ENCODE data around the gene EID1. TPM values are rescaled to one million over a fixed set of nuclear protein-coding genes. Genes with fewer than 3 reads are reported as not detected.

EID1 gene
- total RNA-seq, 1 experiment from 2014 or later = 104 TPM

DNA sequence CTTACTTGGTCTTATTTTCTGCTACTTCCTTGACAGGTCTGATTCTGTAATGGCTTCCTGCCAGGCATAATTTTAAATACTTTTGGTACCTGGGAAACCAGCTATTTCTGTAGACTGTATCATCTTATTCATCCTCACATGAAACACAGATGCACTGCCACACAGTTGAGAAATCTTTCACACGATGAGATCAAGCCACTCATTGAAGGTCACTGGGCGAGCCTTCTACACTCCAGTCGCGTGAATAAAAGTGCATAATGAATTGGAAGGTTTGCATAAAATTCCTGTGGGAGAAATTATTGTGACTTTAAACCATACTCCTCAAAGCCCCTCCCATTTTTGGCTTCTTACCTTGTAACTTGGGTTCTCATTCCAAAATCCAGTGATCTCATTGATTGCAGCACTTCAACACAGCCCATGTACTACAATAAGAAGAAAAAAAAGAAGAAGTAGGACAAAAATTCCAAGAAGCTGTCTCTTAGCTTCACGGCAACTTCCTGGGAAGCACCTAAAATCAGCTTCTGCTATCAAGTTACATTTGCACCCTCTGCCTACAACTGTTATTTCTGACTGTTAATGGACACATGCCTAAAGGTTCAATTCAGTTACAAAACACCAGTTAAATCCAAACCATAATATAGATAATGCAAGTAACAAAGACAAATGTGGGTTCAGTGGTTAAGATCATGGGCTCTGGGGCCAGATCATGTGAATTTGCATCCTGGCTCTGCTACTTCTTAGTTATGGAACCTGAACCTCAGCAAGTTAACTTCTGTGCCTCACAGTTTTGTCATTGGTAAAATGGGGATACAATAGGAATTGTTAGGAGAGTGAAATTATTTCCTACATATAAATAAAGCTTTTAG, 46.8 kb downstream of the EID1 start:
- ChIA-PET POLR2A (no interaction called here), CTCF (interaction anchor here (1.0 to 1.2 kb wide), 3 partner anchors 11 to 69 kb away, joined by 3 to 5 read pairs (median 3); no protein-coding TSS in a partner anchor)
- H3K4me1 Mint-ChIP-seq = peaks cover 2% of the 10 kb centered on the region; the same call in 1 of the 2 replicates
- H3K27me3 Mint-ChIP-seq (ENCODE audit: low read depth) = no peaks in the 10 kb centered on the region
- H3K27ac Mint-ChIP-seq = no peak overlapping the region
- H3K36me3 Mint-ChIP-seq = no peaks in the 10 kb centered on the region
- no peaks in the 10 kb centered on the region for H3K9me3 Mint-ChIP-seq
- ATAC-seq (no peak), DNase-seq (ENCODE audit: low spot score) (no peak)
- H3K4me3 Mint-ChIP-seq = no peak overlapping the region
- TF ChIP-seq ZNF232 (CRISPR knock-in tag; IDR thresholded peaks at IDR 0.05) (no peak), OVOL2 (CRISPR knock-in tag; IDR thresholded peaks at IDR 0.05; ENCODE audit: borderline replicate concordance) (no peak), ESRRA (CRISPR knock-in tag; IDR thresholded peaks at IDR 0.05; ENCODE audit: borderline replicate concordance) (no peak)

DNA sequence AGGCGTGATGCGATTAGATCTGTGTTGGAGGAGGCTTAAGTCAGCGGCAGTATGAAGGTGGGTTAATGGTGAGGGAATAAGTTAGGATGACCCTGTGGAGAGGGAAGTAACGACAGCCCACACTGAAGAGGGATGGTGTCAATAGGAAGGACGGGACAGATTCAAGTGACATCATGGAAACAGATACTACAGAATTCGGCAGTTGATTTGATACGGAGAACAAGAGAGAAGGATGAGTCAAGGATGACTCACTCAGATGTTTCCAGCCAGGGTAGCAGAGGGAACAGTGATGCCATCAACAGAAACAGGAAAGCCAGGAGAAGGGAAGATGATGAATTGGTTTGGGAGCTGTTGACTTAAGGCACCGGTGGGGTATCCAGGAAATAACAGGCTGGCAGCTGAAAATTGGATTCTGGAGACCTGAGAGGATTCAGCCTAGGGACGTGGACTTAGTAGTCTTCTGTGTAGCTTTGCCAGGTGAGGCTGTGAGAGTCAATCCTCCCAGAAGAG, 47.8 kb downstream of the EID1 start:
- no peak for TF ChIP-seq FOXK1 (CRISPR knock-in tag; IDR thresholded peaks at IDR 0.05)
- TF ChIP-seq, protein P1, sequence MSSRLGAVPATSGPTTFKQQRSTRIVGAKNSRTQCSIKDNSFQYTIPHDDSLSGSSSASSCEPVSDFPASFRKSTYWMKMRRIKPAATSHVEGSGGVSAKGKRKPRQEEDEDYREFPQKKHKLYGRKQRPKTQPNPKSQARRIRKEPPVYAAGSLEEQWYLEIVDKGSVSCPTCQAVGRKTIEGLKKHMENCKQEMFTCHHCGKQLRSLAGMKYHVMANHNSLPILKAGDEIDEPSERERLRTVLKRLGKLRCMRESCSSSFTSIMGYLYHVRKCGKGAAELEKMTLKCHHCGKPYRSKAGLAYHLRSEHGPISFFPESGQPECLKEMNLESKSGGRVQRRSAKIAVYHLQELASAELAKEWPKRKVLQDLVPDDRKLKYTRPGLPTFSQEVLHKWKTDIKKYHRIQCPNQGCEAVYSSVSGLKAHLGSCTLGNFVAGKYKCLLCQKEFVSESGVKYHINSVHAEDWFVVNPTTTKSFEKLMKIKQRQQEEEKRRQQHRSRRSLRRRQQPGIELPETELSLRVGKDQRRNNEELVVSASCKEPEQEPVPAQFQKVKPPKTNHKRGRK (CRISPR knock-in tag; IDR thresholded peaks at IDR 0.05; ENCODE audit: borderline replicate concordance) = no peak
- TF ChIP-seq ELF4 (CRISPR knock-in tag; IDR thresholded peaks at IDR 0.05; ENCODE audit: low read depth) = no peak
- TF ChIP-seq, protein P2, sequence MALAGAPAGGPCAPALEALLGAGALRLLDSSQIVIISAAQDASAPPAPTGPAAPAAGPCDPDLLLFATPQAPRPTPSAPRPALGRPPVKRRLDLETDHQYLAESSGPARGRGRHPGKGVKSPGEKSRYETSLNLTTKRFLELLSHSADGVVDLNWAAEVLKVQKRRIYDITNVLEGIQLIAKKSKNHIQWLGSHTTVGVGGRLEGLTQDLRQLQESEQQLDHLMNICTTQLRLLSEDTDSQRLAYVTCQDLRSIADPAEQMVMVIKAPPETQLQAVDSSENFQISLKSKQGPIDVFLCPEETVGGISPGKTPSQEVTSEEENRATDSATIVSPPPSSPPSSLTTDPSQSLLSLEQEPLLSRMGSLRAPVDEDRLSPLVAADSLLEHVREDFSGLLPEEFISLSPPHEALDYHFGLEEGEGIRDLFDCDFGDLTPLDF (CRISPR knock-in tag; IDR thresholded peaks at IDR 0.05) = no peak
- no peak for TF ChIP-seq CBFB (CRISPR knock-in tag; IDR thresholded peaks at IDR 0.05; ENCODE audit: low read depth)
- TF ChIP-seq OVOL2 (CRISPR knock-in tag; IDR thresholded peaks at IDR 0.05; ENCODE audit: borderline replicate concordance) = no peak
- no peak for TF ChIP-seq NR2C2 (CRISPR knock-in tag; IDR thresholded peaks at IDR 0.05)
- TF ChIP-seq ZNF396 (CRISPR knock-in tag; IDR thresholded peaks at IDR 0.05; ENCODE audit: borderline replicate concordance) = no peak
- TF ChIP-seq, protein P3, sequence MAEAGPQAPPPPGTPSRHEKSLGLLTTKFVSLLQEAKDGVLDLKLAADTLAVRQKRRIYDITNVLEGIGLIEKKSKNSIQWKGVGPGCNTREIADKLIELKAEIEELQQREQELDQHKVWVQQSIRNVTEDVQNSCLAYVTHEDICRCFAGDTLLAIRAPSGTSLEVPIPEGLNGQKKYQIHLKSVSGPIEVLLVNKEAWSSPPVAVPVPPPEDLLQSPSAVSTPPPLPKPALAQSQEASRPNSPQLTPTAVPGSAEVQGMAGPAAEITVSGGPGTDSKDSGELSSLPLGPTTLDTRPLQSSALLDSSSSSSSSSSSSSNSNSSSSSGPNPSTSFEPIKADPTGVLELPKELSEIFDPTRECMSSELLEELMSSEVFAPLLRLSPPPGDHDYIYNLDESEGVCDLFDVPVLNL (CRISPR knock-in tag; IDR thresholded peaks at IDR 0.05; ENCODE audit: borderline replicate concordance, low read depth) = no peak
- TF ChIP-seq, protein P4, sequence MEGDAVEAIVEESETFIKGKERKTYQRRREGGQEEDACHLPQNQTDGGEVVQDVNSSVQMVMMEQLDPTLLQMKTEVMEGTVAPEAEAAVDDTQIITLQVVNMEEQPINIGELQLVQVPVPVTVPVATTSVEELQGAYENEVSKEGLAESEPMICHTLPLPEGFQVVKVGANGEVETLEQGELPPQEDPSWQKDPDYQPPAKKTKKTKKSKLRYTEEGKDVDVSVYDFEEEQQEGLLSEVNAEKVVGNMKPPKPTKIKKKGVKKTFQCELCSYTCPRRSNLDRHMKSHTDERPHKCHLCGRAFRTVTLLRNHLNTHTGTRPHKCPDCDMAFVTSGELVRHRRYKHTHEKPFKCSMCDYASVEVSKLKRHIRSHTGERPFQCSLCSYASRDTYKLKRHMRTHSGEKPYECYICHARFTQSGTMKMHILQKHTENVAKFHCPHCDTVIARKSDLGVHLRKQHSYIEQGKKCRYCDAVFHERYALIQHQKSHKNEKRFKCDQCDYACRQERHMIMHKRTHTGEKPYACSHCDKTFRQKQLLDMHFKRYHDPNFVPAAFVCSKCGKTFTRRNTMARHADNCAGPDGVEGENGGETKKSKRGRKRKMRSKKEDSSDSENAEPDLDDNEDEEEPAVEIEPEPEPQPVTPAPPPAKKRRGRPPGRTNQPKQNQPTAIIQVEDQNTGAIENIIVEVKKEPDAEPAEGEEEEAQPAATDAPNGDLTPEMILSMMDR (IDR thresholded peaks at IDR 0.05) = no peak
- CTCF ChIA-PET = no interaction called here

DNA sequence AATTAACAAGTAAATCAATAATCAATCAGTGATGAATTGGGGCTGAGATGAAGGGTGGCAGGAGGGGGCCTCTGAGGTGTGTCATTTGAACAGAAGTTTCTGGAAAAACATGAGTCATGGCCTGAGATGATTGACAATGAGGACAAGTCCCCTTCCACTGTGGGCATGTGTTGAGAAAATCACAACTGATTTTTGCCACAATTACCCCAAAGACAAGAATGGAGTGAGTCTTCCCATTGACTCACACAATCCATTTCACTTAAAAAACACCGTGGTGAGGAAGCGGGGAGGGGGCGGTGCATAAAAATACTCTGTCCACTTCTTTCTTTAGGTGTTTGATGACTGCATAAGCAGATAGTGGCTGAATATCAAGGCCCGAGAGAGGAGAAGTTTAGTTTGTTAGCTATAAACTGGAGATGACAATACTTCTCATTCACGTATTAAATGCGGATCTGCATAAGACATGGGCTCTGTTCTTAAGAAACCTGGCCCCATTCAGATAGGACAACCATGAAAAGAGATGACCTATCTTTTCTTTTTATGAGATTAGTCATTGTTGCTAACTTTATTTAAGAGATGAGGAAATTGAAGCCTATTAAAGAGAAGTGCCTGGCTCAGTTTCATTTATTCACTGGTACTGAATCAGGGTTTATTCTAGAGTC, 51.1 kb downstream of the EID1 start:
- ChIA-PET CTCF (interaction anchor here (1.2 kb wide), 1 partner anchor 47 kb away, joined by 4 read pairs; no protein-coding TSS in a partner anchor), POLR2A (no interaction called here)
- H3K27me3 Mint-ChIP-seq (ENCODE audit: low read depth) = no peaks in the 10 kb centered on the region
- H3K9me3 Mint-ChIP-seq = no peaks in the 10 kb centered on the region
- ATAC-seq (no peak), DNase-seq (ENCODE audit: low spot score) (no peak)
- H3K4me3 Mint-ChIP-seq = no peak overlapping the region
- H3K27ac Mint-ChIP-seq = no peak overlapping the region
- H3K4me1 Mint-ChIP-seq = peaks cover 2% of the 10 kb centered on the region; the same call in 1 of the 2 replicates
- no peaks in the 10 kb centered on the region for H3K36me3 Mint-ChIP-seq
- TF ChIP-seq TEAD4 (CRISPR knock-in tag; IDR thresholded peaks at IDR 0.05) = no peak
- TF ChIP-seq, protein P5, sequence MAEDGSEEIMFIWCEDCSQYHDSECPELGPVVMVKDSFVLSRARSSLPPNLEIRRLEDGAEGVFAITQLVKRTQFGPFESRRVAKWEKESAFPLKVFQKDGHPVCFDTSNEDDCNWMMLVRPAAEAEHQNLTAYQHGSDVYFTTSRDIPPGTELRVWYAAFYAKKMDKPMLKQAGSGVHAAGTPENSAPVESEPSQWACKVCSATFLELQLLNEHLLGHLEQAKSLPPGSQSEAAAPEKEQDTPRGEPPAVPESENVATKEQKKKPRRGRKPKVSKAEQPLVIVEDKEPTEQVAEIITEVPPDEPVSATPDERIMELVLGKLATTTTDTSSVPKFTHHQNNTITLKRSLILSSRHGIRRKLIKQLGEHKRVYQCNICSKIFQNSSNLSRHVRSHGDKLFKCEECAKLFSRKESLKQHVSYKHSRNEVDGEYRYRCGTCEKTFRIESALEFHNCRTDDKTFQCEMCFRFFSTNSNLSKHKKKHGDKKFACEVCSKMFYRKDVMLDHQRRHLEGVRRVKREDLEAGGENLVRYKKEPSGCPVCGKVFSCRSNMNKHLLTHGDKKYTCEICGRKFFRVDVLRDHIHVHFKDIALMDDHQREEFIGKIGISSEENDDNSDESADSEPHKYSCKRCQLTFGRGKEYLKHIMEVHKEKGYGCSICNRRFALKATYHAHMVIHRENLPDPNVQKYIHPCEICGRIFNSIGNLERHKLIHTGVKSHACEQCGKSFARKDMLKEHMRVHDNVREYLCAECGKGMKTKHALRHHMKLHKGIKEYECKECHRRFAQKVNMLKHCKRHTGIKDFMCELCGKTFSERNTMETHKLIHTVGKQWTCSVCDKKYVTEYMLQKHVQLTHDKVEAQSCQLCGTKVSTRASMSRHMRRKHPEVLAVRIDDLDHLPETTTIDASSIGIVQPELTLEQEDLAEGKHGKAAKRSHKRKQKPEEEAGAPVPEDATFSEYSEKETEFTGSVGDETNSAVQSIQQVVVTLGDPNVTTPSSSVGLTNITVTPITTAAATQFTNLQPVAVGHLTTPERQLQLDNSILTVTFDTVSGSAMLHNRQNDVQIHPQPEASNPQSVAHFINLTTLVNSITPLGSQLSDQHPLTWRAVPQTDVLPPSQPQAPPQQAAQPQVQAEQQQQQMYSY (CRISPR knock-in tag; IDR thresholded peaks at IDR 0.05) = no peak

More for the DNA sequence above, 47.8 kb downstream of the EID1 start:
- Mint-ChIP-seq H3K36me3 (no peaks in the 10 kb centered on the region), H3K27ac (no peak overlapping the region), H3K9me3 (no peaks in the 10 kb centered on the region), H3K27me3 (ENCODE audit: low read depth) (no peaks in the 10 kb centered on the region), H3K4me1 (peaks cover 2% of the 10 kb centered on the region; the same call in 1 of the 2 replicates), H3K4me3 (no peak overlapping the region)
- no peak for DNase-seq (ENCODE audit: low spot score)
- no peak for ATAC-seq
- POLR2A ChIA-PET = no interaction called here

Data from WTC11 (cell line).